ENCODE results near the gene TGM2.

TGM2 gene

DNA sequence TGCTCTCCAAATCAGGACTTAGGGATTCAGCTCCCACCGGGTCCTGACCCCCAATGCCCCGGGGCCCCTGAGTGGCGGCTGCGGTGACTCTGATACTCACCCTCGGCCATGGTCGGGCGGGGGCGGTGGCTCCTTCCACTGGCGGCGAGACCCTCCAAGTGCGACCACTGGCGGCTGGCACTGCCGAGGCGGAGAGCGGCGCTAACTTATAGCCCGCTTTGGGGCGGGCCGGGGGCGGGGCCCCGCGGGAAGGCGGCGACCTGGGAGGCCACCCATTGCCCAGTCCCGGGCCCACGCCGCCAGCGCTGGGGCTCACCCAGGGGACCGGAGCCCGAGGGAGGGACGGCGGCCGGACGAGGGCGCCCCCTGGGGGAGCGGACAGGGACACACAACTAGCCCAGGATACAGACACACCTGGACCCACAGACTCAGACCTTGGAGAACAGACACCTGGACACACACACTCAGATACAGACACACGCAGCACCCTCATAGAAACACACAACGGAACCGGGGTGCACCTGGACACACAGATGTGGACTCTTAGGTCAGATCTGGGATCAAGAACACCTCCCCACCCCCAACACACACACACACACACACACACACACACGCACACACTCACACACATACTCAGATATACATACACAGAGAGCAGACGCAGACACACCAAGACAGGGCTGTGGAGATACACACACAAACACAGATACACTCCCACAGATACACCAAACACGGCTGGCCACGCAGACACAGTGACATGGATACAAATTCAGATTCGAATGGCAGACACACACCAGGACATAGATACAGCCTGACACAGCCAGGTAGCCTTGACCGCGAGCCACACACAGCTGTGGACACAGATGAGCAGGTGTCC is at the start of gene TGM2:
Gene TGM2, minus strand, starts transcription at position 182 of the 877 bp plus-strand sequence. Its CDS starts 72 bp downstream, at position 110.
- peak; percentile 20 for DNase-seq (ENCODE audit: low spot score)

- no peak for DNase-seq (ENCODE audit: low spot score)
Observed at GRCh38 chr20:38214256-38215193, 49.5 kb upstream of the TGM2 start.

GRCh38 chr20:38213607-38213940 is 48.5 kb upstream of the TGM2 start:
- DNase-seq (ENCODE audit: low spot score), result no peak

DNA sequence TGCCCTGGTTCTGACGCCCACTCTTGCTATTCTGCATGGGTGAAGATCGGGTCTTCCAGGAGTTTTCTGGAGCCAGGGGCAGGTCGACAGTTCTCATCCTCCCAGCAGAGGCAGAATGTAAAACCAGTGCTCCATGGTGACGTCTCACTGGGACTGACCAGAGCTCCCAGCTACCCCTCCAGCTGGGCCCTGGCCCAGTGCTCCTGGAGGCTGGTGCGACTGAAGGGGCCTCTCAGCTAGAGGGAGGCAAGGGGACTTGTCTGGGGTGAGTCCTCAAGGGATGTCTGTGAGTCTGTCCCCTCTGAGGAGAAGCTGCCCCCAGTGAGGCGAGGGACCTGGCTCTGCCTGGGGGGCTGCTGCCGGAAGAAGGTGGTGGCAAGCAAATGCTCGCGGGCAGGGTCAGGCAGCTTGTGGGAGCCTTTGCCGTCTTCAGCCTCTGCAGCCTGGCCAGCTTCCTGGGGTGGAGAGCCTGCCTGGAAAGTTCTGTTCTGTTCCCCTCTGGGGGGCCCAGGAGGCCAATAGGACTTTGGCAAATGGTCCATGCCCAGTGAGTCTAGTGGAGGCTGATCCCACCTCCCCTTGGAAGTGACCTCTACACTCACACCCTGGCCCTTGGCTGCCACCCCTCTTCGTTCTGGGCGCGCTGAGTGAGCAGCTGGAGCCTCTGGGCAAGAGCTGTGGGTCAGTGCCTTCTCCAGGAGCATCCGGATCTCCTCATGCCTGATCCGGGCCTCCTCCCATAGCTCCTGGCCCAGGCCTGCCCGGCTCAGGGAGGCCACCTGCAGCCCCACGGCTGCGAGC is 47.9 kb upstream of the TGM2 start:
- DNase-seq (ENCODE audit: low spot score), result no peak

DNA sequence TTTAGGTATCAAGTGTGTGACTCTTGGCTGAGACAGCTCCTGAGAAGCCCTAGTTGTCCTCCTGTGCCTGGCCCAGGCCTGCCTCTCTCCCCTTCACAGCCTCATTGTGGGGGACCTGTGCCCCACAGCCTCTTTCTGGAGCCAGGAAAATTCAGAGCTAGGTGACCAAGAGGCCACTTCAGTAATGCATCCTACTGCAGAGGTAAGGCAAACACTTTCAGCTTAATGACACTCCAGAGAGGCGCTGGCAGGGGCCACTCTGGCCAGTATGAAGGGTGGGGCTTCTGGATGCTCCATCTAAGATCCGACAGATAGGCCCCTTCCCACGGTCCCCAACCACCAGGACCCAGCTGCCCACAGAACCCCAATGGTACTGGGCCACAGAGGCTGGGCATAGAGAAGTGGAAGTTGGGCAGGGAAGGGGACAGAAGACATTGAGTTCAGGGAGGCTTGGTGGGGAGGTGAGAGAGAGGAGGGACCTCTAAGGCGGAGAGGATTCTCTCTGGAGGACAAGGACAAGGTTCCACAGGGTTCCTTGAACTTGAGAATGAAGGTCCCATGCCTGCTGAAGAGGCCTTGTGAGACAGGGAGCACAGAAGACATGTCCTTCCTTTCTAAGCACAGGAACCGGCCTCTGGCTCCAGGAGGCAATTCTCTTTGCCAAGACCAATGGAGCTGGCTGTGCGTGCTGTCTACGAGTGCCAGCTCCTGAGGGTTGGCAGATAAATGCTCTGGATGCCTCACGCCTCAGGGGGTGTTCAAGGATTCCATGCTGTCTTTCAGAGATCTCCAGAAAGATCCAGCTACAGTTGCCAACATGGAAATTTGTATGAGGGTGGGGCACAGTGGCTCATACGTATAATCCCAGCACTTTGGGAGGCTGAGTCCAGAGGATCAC is 46.4 kb upstream of the TGM2 start:
- peak; percentile 41 for DNase-seq (ENCODE audit: low spot score)

DNA sequence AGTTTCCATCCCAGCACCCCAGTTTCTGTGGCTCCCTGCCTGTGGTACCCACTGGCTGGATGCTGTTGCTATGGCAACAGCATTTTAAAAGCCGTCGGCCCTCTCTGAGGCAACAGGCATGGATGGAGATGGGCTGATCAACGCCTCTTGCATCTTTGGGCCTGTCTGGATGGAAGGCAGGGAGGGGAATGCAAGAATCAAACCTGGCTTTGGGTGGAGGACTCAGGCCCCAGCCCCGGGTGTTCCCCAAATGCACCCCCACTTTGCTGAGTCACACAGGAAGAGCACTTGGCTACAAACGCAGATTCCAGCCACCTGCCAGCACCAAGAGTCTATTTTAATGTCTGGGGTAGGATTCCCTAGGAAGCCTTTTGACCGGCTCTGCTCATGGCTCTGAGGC is 45.7 kb upstream of the TGM2 start:
- DNase-seq (ENCODE audit: low spot score), result peak; percentile 44

DNA sequence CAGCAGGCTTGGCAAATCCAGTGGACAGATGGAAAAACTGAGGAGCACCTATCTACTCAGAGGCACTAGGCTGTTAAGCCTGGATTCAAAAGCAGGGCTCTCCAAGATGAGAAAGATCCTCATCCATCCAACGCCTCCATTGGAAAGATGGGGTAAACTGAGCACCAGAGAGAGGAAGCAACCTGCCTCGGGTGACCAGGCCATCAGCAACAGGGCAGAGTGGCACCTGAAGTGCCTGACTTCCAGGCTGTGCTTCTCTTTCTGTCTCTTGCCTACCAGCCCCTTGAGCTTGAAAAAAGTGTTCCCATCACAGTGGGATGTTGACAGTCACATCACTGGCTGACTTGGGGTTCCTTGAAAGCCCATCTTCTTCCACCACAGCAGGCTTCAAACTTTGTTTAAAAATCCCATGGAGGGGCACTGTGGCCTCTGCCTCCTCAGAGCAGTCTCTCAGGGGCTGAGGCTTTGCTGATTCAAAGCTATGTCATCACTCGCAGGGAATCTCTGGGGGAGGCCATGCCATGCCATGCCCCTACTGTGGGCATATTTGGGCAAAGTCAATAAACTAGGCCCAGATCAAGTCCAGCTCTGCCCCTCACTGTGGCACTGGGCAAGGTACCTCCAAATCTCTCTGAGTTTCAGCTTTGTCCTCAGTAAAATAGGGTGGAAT is 44.8 kb upstream of the TGM2 start:
- DNase-seq (ENCODE audit: low spot score), result no peak

GRCh38 chr20:38209054-38209675 is 44.1 kb upstream of the TGM2 start:
- DNase-seq (ENCODE audit: low spot score), result no peak

- DNase-seq (ENCODE audit: low spot score), result no peak
Observed at GRCh38 chr20:38208523-38208922, 43.5 kb upstream of the TGM2 start.

DNA sequence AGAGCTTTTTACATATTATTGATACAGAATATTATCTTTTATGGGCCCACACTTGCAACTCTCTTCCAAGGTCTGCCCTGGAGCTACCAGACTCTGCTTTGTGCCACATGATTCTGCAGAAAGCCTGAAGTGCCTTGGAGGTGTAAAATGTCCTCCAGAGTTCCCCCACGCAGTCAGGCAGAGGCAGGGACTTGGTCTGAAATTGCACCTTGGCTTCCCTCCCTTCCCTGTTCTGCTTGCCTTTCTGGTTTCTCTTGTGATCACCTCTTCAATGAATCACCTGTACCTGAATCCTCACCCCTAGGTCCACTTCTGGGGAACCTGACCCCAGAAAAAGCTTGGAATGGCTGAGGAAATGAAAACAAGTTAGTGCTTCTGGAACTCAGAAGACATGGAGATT is 43.0 kb upstream of the TGM2 start:
- no peak for DNase-seq (ENCODE audit: low spot score)

DNA sequence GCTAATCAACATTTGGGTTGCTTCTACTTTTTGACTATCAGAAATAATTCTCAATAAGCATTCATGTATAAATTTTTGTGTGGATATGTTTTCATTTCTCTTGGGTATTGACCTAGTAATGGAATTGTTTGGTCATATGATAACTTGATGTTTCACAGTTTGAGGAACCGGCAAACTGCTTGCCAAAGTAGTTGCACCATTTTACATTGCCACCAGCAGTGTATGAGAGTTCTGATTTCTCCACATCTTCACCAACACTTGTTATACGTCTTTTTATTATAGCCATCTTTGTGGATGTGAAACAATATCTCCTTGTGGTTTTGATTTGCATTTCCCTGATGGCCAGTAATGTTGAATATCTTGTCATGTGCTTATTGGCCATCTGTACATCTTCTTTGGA is 42.6 kb upstream of the TGM2 start:
- no peak for DNase-seq (ENCODE audit: low spot score)

DNA sequence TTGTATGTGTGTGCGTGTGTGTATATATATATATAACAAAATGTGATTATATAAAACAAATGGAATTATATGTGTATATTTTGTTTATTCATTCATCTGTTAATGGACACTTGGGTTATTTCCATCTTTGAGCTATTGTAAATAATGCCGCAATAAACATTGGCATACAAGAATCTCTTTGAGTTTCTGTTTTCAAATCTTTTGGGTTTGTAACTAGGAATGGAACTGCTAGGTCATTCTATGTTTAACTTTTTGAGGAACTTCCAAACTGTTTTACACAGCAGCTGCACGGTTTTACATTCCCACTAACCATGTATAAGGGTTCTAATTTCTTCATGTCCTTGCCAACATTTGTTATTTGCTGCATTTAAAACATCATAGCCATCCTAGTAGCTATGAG is 39.9 kb upstream of the TGM2 start:
- no peak for DNase-seq (ENCODE audit: low spot score)

GRCh38 chr20:38203981-38204357 is 38.9 kb upstream of the TGM2 start:
- no peak for DNase-seq (ENCODE audit: low spot score)

GRCh38 chr20:38203337-38203980 is 38.4 kb upstream of the TGM2 start:
- no peak for DNase-seq (ENCODE audit: low spot score)

- DNase-seq (ENCODE audit: low spot score), result no peak
Observed at GRCh38 chr20:38202982-38203293, 37.9 kb upstream of the TGM2 start.

GRCh38 chr20:38202153-38202981 is 37.3 kb upstream of the TGM2 start:
- DNase-seq (ENCODE audit: low spot score), result no peak

- DNase-seq (ENCODE audit: low spot score), result no peak
Observed at GRCh38 chr20:38201356-38201755, 36.3 kb upstream of the TGM2 start.

- DNase-seq (ENCODE audit: low spot score), result no peak
Observed at GRCh38 chr20:38200646-38201045, 35.6 kb upstream of the TGM2 start.
